PC-9 (cell line): Measurements from ENCODE around the gene USP12.
"Not testable (repeated sequence)": the region's sequence is repeated elsewhere in the genome, so short reads cannot be mapped to it uniquely, and the experiment has no call there.

Source experiments
- EZH2 ChIP-seq: fragments of 200-600 bp; sonication (generic); IDR thresholded peaks from 2 replicates; pipeline ENCODE4 v1.8.0; 2017; ENCODE audit warnings: antibody characterized with exemption, low read depth
- TF ChIP-seq, protein P1 (sequence below): fragments of 200-600 bp; sonication (generic); conservative IDR thresholded peaks from 2 replicates; pipeline ENCODE4 v1.6.1; 2017; ENCODE audit warnings: mixed run types, antibody characterized with exemption, mild to moderate bottlenecking, moderate library complexity

DNA sequence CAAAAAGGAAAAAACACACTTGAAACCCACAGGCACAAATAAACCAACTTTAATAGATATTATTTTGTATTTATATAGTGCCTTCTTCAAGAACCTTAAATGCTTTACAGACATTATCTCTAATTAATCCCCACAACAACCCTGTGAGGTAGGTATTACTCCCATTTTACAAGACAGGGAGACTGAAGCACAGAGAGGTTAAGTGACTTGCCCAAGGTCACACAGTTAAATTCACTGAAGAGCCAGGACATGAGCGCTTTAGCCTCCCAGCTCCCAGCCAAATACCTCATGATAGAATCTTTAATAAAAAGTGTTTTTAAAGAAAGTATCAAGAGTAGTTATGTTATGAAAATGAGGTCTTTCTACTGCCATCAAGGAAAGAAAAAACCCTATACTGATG lies 105.5 kb downstream of the USP12 start:
- TF ChIP-seq, protein P1, sequence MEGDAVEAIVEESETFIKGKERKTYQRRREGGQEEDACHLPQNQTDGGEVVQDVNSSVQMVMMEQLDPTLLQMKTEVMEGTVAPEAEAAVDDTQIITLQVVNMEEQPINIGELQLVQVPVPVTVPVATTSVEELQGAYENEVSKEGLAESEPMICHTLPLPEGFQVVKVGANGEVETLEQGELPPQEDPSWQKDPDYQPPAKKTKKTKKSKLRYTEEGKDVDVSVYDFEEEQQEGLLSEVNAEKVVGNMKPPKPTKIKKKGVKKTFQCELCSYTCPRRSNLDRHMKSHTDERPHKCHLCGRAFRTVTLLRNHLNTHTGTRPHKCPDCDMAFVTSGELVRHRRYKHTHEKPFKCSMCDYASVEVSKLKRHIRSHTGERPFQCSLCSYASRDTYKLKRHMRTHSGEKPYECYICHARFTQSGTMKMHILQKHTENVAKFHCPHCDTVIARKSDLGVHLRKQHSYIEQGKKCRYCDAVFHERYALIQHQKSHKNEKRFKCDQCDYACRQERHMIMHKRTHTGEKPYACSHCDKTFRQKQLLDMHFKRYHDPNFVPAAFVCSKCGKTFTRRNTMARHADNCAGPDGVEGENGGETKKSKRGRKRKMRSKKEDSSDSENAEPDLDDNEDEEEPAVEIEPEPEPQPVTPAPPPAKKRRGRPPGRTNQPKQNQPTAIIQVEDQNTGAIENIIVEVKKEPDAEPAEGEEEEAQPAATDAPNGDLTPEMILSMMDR: not testable (repeated sequence)
- not testable (repeated sequence) for TF ChIP-seq EZH2
